GM12801 (cell line): ENCODE results near the gene CGNL1.

ENCODE experiments used
- CTCF ChIP-seq: IDR thresholded peaks from one replicate; pipeline ENCODE4 v1.5.1; 2011; ENCODE audit warnings: control low read depth; ENCODE audit not compliant: insufficient read length; ENCODE audit errors: extremely low read depth

CGNL1 gene

DNA sequence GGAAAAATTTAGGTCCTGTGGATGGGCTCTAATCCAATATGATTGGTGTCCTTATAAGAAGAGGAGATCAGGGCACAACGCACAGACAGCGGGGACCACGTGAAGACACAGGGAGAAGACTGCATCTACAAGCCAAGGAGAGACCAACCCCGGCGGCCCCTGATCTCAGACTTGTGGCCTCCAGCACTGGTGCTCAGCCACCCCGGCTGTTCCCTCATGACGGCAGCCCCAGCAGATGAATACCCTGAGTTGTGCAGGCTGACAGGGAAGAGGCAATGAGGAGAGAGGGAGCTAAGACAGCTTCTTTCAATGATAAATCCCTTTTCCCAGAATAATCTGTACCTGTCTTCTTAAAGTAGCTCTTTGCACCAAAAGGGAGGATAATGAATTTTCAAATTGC is 33.3 kb upstream of the CGNL1 start:
- TF ChIP-seq CTCF: no peak

DNA sequence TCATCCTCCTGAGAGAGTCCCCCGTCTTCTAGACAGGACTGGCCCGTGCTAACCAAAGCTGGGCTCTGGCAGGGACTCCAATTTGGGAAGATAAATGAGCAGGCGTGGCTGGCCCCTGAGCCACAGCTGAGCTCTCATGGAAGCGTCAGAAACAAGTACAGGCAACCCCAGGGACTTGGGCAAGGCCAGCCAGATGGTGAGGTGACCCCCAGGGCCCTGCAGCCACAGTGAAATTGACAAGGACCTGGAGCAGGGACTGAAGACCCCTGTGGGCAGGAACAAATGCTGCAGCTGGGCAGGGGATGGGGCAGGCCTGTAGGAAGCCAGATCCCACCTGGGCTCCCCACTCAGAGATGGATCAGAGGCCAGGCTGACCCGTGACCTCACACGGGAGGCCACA is 32.8 kb upstream of the CGNL1 start:
- TF ChIP-seq CTCF: no peak

- TF ChIP-seq CTCF: no peak
Measured at GRCh38 chr15:57344282-57344681, 32.0 kb upstream of the CGNL1 start.

GRCh38 chr15:57345584-57345983 is 30.7 kb upstream of the CGNL1 start:
- TF ChIP-seq CTCF: no peak

DNA sequence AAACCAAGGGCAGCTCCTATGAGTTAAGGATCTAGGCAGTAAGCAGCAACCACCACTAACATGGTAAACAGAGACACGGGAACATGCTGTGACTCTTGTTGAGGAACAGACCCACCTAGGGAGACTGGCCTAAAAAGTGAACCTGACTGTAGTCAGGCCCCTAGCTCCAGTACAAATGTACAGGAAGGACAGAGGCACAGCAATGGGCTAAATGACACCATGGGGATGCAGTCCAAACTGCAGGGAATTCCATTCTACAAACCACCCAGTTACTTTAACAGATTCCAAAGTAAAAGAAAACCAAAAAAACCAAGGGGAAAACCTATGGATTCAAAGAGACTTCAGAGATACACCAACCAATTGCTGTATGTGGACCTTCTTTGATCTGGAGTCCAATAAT is 28.2 kb upstream of the CGNL1 start:
- TF ChIP-seq CTCF: no peak

DNA sequence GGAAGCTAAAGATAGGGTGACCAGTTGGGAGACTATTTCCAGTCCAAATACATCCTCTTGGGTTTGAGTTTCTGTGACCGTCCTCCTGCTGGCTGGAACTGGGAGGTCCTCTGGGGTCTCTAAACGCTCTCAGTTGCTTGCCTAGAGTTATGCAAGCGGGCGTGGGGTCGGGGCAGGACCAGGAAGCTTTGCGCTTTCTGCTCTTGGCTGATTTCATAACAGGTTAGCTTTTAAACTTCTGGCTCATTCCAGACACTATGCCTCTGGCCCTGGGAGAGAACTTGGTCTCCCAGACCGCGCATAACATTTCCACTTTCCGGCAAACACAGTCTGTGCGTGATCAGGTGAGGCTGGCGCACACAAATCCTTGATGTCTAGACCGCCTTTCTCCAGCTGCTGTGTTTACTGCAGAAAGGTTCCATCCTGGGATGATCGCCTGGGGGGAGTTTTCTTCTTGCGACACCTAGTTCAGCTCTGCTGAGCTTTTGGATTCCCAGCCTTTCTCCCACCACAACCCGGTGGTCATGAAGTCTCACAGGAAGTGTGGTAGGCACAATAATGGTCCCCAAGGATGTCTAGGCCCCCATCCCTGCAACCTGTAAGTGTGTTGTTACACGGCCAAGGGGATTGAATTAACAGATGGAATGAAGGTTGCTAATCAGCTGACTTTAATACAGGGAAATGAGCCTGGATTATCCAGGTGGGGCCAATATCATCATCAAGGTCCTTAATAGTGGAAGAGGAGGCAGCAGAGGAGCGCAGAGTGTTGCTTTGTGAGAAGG is 23.6 kb upstream of the CGNL1 start:
- TF ChIP-seq CTCF: no peak

DNA sequence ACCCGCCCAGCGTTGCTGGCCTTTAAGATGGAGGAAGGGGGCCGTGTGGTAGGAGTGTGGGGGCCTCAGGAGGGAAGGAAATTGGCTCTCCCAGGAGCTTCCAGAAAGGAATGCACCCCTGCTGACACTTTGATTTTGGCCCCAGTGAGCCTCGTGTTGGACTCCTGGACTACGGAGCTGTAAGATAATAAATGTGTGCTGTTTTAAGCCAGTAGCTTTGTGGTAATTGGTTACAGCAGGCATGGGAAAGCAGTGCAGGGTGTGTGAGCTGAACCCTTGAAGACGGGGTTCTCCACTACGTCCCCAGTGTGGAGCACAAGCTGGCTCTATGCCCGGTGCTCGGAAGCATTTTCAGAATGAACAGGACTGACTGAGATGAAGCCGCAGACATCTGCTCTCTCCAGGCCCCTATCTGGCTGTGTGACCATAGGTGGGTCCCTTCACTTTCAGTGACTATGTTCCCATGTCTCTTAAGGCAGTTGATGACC is 22.9 kb upstream of the CGNL1 start:
- TF ChIP-seq CTCF: no peak
